CD4-positive, alpha-beta memory T cell (primary cell): Measurements from ENCODE around the gene RFPL4A. TPM values are rescaled to one million over a fixed set of nuclear protein-coding genes. Genes with fewer than 3 reads are reported as not detected.
"Not testable (repeated sequence)": the region's sequence is repeated elsewhere in the genome, so short reads cannot be mapped to it uniquely, and the experiment has no call there.

ENCODE experiments used
- CTCF ChIA-PET: fragments of 350-600 bp; sonication (Branson Sonifier 250); formaldehyde crosslinking; loops from one replicate; lab custom pipeline; 2021; ENCODE audit warnings: inconsistent platforms; ENCODE audit not compliant: partially characterized antibody; lab: Charles Lee
- POLR2A ChIA-PET: fragments of 350-600 bp; sonication (Branson Sonifier 250); formaldehyde crosslinking; loops from one replicate; lab custom pipeline; 2021; ENCODE audit not compliant: partially characterized antibody; lab: Charles Lee
- DNase-seq, 5 donors: peaks; one replicate each; pipeline versions ENCODE4 v3.0.0 to v3.0.0-alpha.2; 2020 to 2022; ENCODE audit warnings: mixed read lengths in 1 of 5
- H3K27ac ChIP-seq: one replicate; pipeline ENCODE4 v1.7.0; 2013; ENCODE audit warnings: low read depth, low read length
- H3K27me3 ChIP-seq: 2 replicates; pipeline ENCODE4 v1.7.0; 2013; ENCODE audit warnings: mild to moderate bottlenecking, low read length, moderate library complexity; ENCODE audit not compliant: insufficient read depth
- H3K36me3 ChIP-seq: 2 replicates; pipeline ENCODE4 v1.7.0; 2013; ENCODE audit warnings: mild to moderate bottlenecking, low read length, moderate library complexity; ENCODE audit not compliant: insufficient read depth
- H3K4me1 ChIP-seq: 2 replicates; pipeline ENCODE4 v1.7.0; 2013; ENCODE audit warnings: mild to moderate bottlenecking, low read length, moderate library complexity; ENCODE audit not compliant: insufficient read depth
- H3K4me3 ChIP-seq, 2 donors: one replicate each; pipeline ENCODE4 v1.7.0; 2013; ENCODE audit warnings: low read length in 2 of 2, mild to moderate bottlenecking in 1 of 2
- H3K9me3 ChIP-seq, 2 donors: one replicate each; pipeline ENCODE4 v1.7.0; 2013; ENCODE audit warnings: low read length in 2 of 2, control low read depth in 1 of 2; ENCODE audit not compliant: control insufficient read depth in 1 of 2
- H3K27ac Mint-ChIP-seq, 7 donors: one replicate each; pipeline ENCODE4 v1.8.0; 2020 to 2021; ENCODE audit warnings: mixed read lengths in 7 of 7, mild to moderate bottlenecking in 6 of 7, inconsistent platforms in 3 of 7, moderate library complexity in 3 of 7
- H3K27me3 Mint-ChIP-seq, 2 donors: one replicate each; pipeline ENCODE4 v1.8.0; 2020 to 2021; ENCODE audit warnings: mixed read lengths in 2 of 2
- H3K36me3 Mint-ChIP-seq, 2 donors: one replicate each; pipeline ENCODE4 v1.8.0; 2020 to 2021; ENCODE audit warnings: mixed read lengths in 2 of 2, inconsistent platforms in 1 of 2, mild to moderate bottlenecking in 1 of 2
- H3K4me1 Mint-ChIP-seq, 4 donors: one replicate each; pipeline ENCODE4 v1.8.0; 2020 to 2021; ENCODE audit warnings: mixed read lengths in 4 of 4, mild to moderate bottlenecking in 1 of 4
- H3K4me3 Mint-ChIP-seq, 8 donors: one replicate each; pipeline ENCODE4 v1.8.0; 2020 to 2021; ENCODE audit warnings: mixed read lengths in 8 of 8, mild to moderate bottlenecking in 7 of 8, moderate library complexity in 6 of 8, inconsistent platforms in 3 of 8
- H3K9me3 Mint-ChIP-seq, 8 donors: one replicate each; pipeline ENCODE4 v1.8.0; 2020 to 2021; ENCODE audit warnings: mixed read lengths in 8 of 8, mild to moderate bottlenecking in 5 of 8, inconsistent platforms in 3 of 8, moderate library complexity in 1 of 8
- intact Hi-C: fragments of 100-400 bp; cut with micrococcal nuclease; formaldehyde crosslinking; loops from one replicate; pipeline ENCODE4 v1.15.1; 2023
- polyA plus RNA-seq, 2 donors: library from polyadenylated mRNA; unstranded; fragments of 300-500 nt; fragmentation: Illumina TruSeq; gene quantifications; one replicate each; pipeline ENCODE4 v1.2.3, GENCODE V29; 2021
- total RNA-seq, 2 experiments: library from RNA; stranded (reverse); gene quantifications; one replicate each; pipeline ENCODE4 v1.2.3, GENCODE V29; 2021

Gene RFPL4A
- total and polyA plus RNA-seq, 4 experiments from 2014 or later = not detected

GRCh38 chr19:55768818-55769217 is 9.9 kb downstream of the RFPL4A start, which contains the start of gene RFPL4AL1:
RFPL4AL1 (plus strand) TSS chr19:55769118; CDS start chr19:55771805, 2,687 bp downstream.
- CTCF ChIA-PET, H3K4me1 Mint-ChIP-seq, H3K4me1 ChIP-seq, H3K27ac ChIP-seq, H3K9me3 ChIP-seq, intact Hi-C loops, H3K4me3 Mint-ChIP-seq, POLR2A ChIA-PET, H3K4me3 ChIP-seq, H3K36me3 Mint-ChIP-seq, H3K27me3 ChIP-seq, H3K36me3 ChIP-seq, DNase-seq, H3K27ac Mint-ChIP-seq: not testable (repeated sequence)
- peaks cover 10 to 19% of the 10 kb centered on the region in 2 donors for H3K27me3 Mint-ChIP-seq
- peaks cover 0 to 21% (median 9%) of the 10 kb centered on the region in 8 donors for H3K9me3 Mint-ChIP-seq

GRCh38 chr19:55769632-55770031 is 10.7 kb downstream of the RFPL4A start:
- intact Hi-C loops, POLR2A ChIA-PET, H3K36me3 Mint-ChIP-seq: not testable (repeated sequence)

GRCh38 chr19:55777528-55777927 is 18.6 kb downstream of the RFPL4A start:
- peaks cover 18 to 25% of the 10 kb centered on the region in 2 donors for H3K27me3 Mint-ChIP-seq
- H3K4me3 Mint-ChIP-seq = no peak overlapping the region
- no peak overlapping the region for H3K4me3 ChIP-seq
- H3K27ac Mint-ChIP-seq = no peak overlapping the region
- no peaks in the 10 kb centered on the region for H3K36me3 Mint-ChIP-seq
- no peaks in the 10 kb centered on the region for H3K4me1 ChIP-seq
- no peaks in the 10 kb centered on the region for H3K36me3 ChIP-seq
- ChIA-PET CTCF (no interaction called here), POLR2A (no interaction called here)
- H3K27ac ChIP-seq = no peak overlapping the region
- H3K4me1 Mint-ChIP-seq = no peaks in the 10 kb centered on the region
- no peaks in the 10 kb centered on the region for H3K27me3 ChIP-seq
- peaks cover 0 to 6% (median 1%) of the 10 kb centered on the region in 8 donors for H3K9me3 Mint-ChIP-seq
- intact Hi-C loops = no loop called here
- DNase-seq = no peak
- no peaks in the 10 kb centered on the region for H3K9me3 ChIP-seq

More at GRCh38 chr19:55769632-55770031, 10.7 kb downstream of the RFPL4A start:
- H3K4me1 Mint-ChIP-seq, DNase-seq, H3K36me3 ChIP-seq, H3K27ac Mint-ChIP-seq, H3K9me3 ChIP-seq, H3K4me1 ChIP-seq, H3K4me3 ChIP-seq, CTCF ChIA-PET, H3K27ac ChIP-seq, H3K4me3 Mint-ChIP-seq, H3K27me3 ChIP-seq: not testable (repeated sequence)
- peaks cover 0 to 19% (median 9%) of the 10 kb centered on the region in 8 donors for H3K9me3 Mint-ChIP-seq
- peaks cover 11 to 20% of the 10 kb centered on the region in 2 donors for H3K27me3 Mint-ChIP-seq

- intact Hi-C loops = no loop called here
- Mint-ChIP-seq H3K4me1 (no peaks in the 10 kb centered on the region), H3K27ac (no peak overlapping the region), H3K36me3 (no peaks in the 10 kb centered on the region), H3K4me3 (no peak overlapping the region), H3K9me3 (peaks cover 0 to 6% (median 1%) of the 10 kb centered on the region in 8 donors), H3K27me3 (peaks cover 19 to 28% of the 10 kb centered on the region in 2 donors)
- CTCF ChIA-PET = no interaction called here
- DNase-seq = no peak
- no peaks in the 10 kb centered on the region for H3K9me3 ChIP-seq
- H3K36me3 ChIP-seq = no peaks in the 10 kb centered on the region
- no peaks in the 10 kb centered on the region for H3K27me3 ChIP-seq
- H3K4me1 ChIP-seq = no peaks in the 10 kb centered on the region
- no peak overlapping the region for H3K4me3 ChIP-seq
- H3K27ac ChIP-seq = no peak overlapping the region
- POLR2A ChIA-PET = no interaction called here
Observed at GRCh38 chr19:55778331-55778730, 19.4 kb downstream of the RFPL4A start.

GRCh38 chr19:55781112-55781511 is 22.2 kb downstream of the RFPL4A start:
- intact Hi-C loops = no loop called here
- no peaks in the 10 kb centered on the region for H3K9me3 ChIP-seq
- H3K36me3 ChIP-seq = no peaks in the 10 kb centered on the region
- CTCF ChIA-PET = no interaction called here
- no peak overlapping the region for H3K27ac ChIP-seq
- no peaks in the 10 kb centered on the region for H3K27me3 ChIP-seq
- POLR2A ChIA-PET = no interaction called here
- no peak for DNase-seq
- Mint-ChIP-seq H3K4me3 (no peak overlapping the region), H3K27ac (no peak overlapping the region), H3K27me3 (peaks cover 17 to 22% of the 10 kb centered on the region in 2 donors), H3K4me1 (no peaks in the 10 kb centered on the region), H3K36me3 (no peaks in the 10 kb centered on the region), H3K9me3 (peaks cover 0 to 6% (median 0%) of the 10 kb centered on the region in 8 donors)
- no peaks in the 10 kb centered on the region for H3K4me1 ChIP-seq
- H3K4me3 ChIP-seq = no peak overlapping the region

- intact Hi-C loops = no loop called here
- Mint-ChIP-seq H3K27ac (peak overlapping the region in 1 of 7 donors; percentile 28), H3K9me3 (peaks cover 0 to 6% (median 0%) of the 10 kb centered on the region in 8 donors), H3K4me3 (no peak overlapping the region), H3K4me1 (no peaks in the 10 kb centered on the region), H3K36me3 (no peaks in the 10 kb centered on the region), H3K27me3 (peaks cover 4 to 15% of the 10 kb centered on the region in 2 donors)
- CTCF ChIA-PET = no interaction called here
- Histone ChIP-seq H3K4me3 (no peak overlapping the region), H3K9me3 (no peaks in the 10 kb centered on the region), H3K27ac (no peak overlapping the region), H3K4me1 (no peaks in the 10 kb centered on the region), H3K36me3 (no peaks in the 10 kb centered on the region), H3K27me3 (no peaks in the 10 kb centered on the region)
- DNase-seq = no peak
- POLR2A ChIA-PET = no interaction called here
Observed at GRCh38 chr19:55795021-55795420, 36.1 kb downstream of the RFPL4A start.

GRCh38 chr19:55801416-55801815 is 42.5 kb downstream of the RFPL4A start:
- peaks cover 0 to 19% (median 7%) of the 10 kb centered on the region in 8 donors for H3K9me3 Mint-ChIP-seq
- H3K4me1 Mint-ChIP-seq = no peaks in the 10 kb centered on the region
- no peak overlapping the region for H3K27ac Mint-ChIP-seq
- POLR2A ChIA-PET = no interaction called here
- H3K27me3 Mint-ChIP-seq = peaks cover 6 to 18% of the 10 kb centered on the region in 2 donors
- H3K36me3 ChIP-seq = no peaks in the 10 kb centered on the region
- H3K4me1 ChIP-seq = no peaks in the 10 kb centered on the region
- CTCF ChIA-PET = no interaction called here
- H3K4me3 Mint-ChIP-seq = no peak overlapping the region
- intact Hi-C loops = no loop called here
- H3K36me3 Mint-ChIP-seq = no peaks in the 10 kb centered on the region
- no peak overlapping the region for H3K4me3 ChIP-seq
- no peak for DNase-seq
- no peaks in the 10 kb centered on the region for H3K27me3 ChIP-seq
- no peaks in the 10 kb centered on the region for H3K9me3 ChIP-seq
- no peak overlapping the region for H3K27ac ChIP-seq
